Colonic mucosa (tissue), 4 donors: ENCODE measurements around the gene CAMTA1. TPM values are rescaled to one million over a fixed set of nuclear protein-coding genes. Genes with fewer than 3 reads are reported as not detected.

Experiments
- DNase-seq: peaks from one replicate; pipeline ENCODE4 v3.0.0-alpha.2; 2020
- H3K27ac ChIP-seq: fragments of 200-600 bp; one replicate; pipeline ENCODE4 v1.8.0; 2021
- H3K27me3 ChIP-seq: fragments of 200-600 bp; one replicate; pipeline ENCODE4 v1.8.0; 2021
- H3K36me3 ChIP-seq: fragments of 200-600 bp; one replicate; pipeline ENCODE4 v1.8.0; 2021
- H3K4me1 ChIP-seq: fragments of 200-600 bp; one replicate; pipeline ENCODE4 v1.8.0; 2021; ENCODE audit warnings: mild to moderate bottlenecking
- H3K4me3 ChIP-seq: fragments of 200-600 bp; one replicate; pipeline ENCODE4 v1.8.0; 2021
- H3K9ac ChIP-seq, 2 donors: one replicate each; pipeline ENCODE4 v1.7.0; 2013; ENCODE audit warnings: control low read depth in 2 of 2, low read depth in 2 of 2, low read length in 2 of 2
- H3K9me3 ChIP-seq: fragments of 200-600 bp; one replicate; pipeline ENCODE4 v1.8.0; 2021
- CTCF ChIP-seq: fragments of 200-600 bp; IDR thresholded peaks from one replicate; pipeline ENCODE4 v1.8.0; 2022; ENCODE audit warnings: antibody characterized with exemption, mild to moderate bottlenecking
- intact Hi-C: fragments of 100-400 bp; cut with DNase I; formaldehyde crosslinking; loops from one replicate; pipeline ENCODE4 v1.14.1; 2022
- total RNA-seq, 2 donors: library from RNA; stranded (reverse); fragmentation: NEBNext Ultra II Directional in 1 of 2; extraction: Animal tissue kit (Norgen Biotek cat#: 25700) in 1 of 2; gene quantifications; one replicate each; pipeline ENCODE4 v1.2.1, GENCODE V29; 2021
- donor health status: healthy.
- donor health status: DM: no; HTN: no; CAD: no.
- donor health status: DM: no; HTN: no; CAD: no.

Gene CAMTA1
- total RNA-seq, 2 donors from 2014 or later: 76.8 to 92.8 TPM

GRCh38 chr1:7554385-7555235 lies 769.4 kb downstream of the CAMTA1 start:
- no peaks in the 10 kb centered on the region for H3K36me3 ChIP-seq
- no peak overlapping the region for H3K4me3 ChIP-seq
- no peak for TF ChIP-seq CTCF
- intact Hi-C loops: no loop called here
- no peak overlapping the region for H3K27ac ChIP-seq
- no peaks in the 10 kb centered on the region for H3K27me3 ChIP-seq
- DNase-seq: no peak
- H3K9me3 ChIP-seq: no peaks in the 10 kb centered on the region
- no peaks in the 10 kb centered on the region for H3K4me1 ChIP-seq
- no peak overlapping the region for H3K9ac ChIP-seq

- no peak for TF ChIP-seq CTCF
- intact Hi-C loops: no loop called here
- no peak for DNase-seq
Measured at GRCh38 chr1:7555391-7556185, 770.3 kb downstream of the CAMTA1 start.

GRCh38 chr1:7557301-7557891 lies 772.1 kb downstream of the CAMTA1 start:
- intact Hi-C loops: no loop called here
- Histone ChIP-seq H3K9me3 (no peaks in the 10 kb centered on the region), H3K4me3 (no peak overlapping the region), H3K9ac (no peak overlapping the region), H3K4me1 (no peaks in the 10 kb centered on the region), H3K27me3 (no peaks in the 10 kb centered on the region), H3K36me3 (no peaks in the 10 kb centered on the region), H3K27ac (no peak overlapping the region)
- TF ChIP-seq CTCF: no peak
- DNase-seq: no peak

More at GRCh38 chr1:7555391-7556185, 770.3 kb downstream of the CAMTA1 start:
- Histone ChIP-seq H3K27ac (no peak overlapping the region), H3K9ac (no peak overlapping the region), H3K4me3 (no peak overlapping the region), H3K9me3 (no peaks in the 10 kb centered on the region), H3K36me3 (no peaks in the 10 kb centered on the region), H3K27me3 (no peaks in the 10 kb centered on the region), H3K4me1 (no peaks in the 10 kb centered on the region)

GRCh38 chr1:7558041-7558461 lies 772.8 kb downstream of the CAMTA1 start:
- no peak overlapping the region for H3K27ac ChIP-seq
- TF ChIP-seq CTCF: no peak
- no peaks in the 10 kb centered on the region for H3K4me1 ChIP-seq
- H3K9ac ChIP-seq: no peak overlapping the region
- no peaks in the 10 kb centered on the region for H3K27me3 ChIP-seq
- H3K4me3 ChIP-seq: no peak overlapping the region
- DNase-seq: no peak
- intact Hi-C loops: no loop called here
- no peaks in the 10 kb centered on the region for H3K9me3 ChIP-seq
- H3K36me3 ChIP-seq: no peaks in the 10 kb centered on the region

- H3K4me3 ChIP-seq: no peak overlapping the region
- no peak for DNase-seq
Measured at GRCh38 chr1:7558481-7558880, 773.2 kb downstream of the CAMTA1 start.

More at GRCh38 chr1:7558481-7558880, 773.2 kb downstream of the CAMTA1 start:
- Histone ChIP-seq H3K36me3 (no peaks in the 10 kb centered on the region), H3K27me3 (no peaks in the 10 kb centered on the region), H3K4me1 (no peaks in the 10 kb centered on the region), H3K27ac (no peak overlapping the region), H3K9me3 (no peaks in the 10 kb centered on the region), H3K9ac (no peak overlapping the region)
- intact Hi-C loops: no loop called here
- no peak for TF ChIP-seq CTCF
